Stimulated activated CD4-positive, alpha-beta T cell treated with anti-CD3 and anti-CD28 coated beads, Interleukin-1b, Interleukin-23, amount 100 ng/mL, for 48 hours (primary cell): Measurements from ENCODE around the gene PBX1.

Experiments used
- DNase-seq: peaks from one replicate; pipeline ENCODE4 v3.0.0-alpha.2; 2020

Gene PBX1

DNA sequence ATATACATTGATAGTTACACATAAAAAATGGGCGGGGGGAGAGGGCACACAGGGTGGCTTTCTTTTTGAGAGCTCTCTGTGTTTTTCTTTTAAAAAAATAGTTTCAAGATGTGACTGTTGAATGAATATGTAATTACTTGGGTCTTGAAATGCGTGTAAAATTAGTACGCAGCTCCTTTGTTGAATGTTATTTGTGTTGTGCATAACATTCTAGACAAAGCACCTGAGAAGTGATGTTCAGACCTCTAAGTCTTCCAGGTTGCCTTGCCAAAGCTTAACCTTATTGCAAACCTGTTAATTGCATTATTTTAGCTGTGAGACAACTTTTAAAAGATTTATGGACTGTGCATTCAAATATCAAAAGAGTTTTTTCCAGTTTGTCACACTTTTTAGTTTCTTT lies 5.4 kb downstream of the PBX1 start:
- DNase-seq, result no peak

DNA sequence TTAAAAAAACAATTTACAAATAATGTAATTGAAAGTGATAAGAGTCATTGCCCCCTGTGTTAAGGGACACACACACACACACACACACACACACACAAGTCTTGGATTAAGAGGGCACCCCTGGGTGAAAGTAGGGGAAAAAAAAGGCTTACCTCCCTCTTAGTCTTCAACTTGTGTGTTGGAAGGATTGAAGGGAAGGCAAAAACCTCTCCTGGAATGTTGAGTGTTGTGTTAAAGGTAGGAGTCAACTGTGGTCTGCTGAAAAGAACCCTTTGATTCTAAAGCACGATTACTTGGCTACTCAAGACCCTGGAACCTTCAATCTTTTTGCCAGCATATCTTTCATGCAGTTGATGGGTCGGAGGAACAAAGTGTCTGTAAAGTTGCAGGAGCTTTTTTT lies 6.4 kb downstream of the PBX1 start:
- no peak for DNase-seq

DNA sequence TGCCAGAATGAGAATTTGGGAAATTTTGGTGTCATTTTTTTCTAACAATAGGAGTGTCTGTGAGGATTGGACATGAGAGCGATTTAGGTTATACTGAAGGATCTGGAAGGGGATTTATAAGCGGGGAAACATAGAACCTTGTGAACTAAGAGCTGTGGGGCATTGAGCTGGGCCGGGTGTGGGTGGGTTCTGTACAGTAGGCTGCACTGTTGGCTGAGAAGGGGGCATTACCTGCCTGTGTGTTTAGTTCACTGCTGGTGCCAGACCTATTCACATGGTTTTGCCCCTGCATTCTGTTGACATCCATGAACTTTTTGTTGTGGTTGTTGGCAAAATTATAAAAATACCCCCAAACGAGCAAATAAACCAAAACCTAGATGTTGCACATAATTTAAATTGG lies 8.8 kb downstream of the PBX1 start:
- no peak for DNase-seq

DNA sequence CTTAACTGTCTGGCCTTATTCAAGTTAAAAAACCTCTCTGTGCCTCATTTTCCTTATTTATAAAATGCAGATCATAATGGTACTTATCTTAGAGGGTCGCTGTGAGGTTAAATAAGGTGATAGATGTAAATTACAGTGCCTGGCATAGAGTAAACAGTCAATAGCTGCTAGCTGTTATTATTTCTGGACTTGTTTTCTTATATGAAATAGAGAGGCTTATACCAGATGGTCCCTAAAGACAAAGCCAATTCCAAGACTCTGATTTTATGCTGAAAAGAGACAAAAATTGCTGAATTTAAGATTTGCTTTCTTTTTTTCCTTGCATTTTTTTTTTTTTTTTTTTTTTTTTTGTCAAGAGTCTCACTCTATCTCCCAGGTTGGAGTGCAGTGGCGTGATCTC lies 10.3 kb downstream of the PBX1 start:
- no peak for DNase-seq

DNA sequence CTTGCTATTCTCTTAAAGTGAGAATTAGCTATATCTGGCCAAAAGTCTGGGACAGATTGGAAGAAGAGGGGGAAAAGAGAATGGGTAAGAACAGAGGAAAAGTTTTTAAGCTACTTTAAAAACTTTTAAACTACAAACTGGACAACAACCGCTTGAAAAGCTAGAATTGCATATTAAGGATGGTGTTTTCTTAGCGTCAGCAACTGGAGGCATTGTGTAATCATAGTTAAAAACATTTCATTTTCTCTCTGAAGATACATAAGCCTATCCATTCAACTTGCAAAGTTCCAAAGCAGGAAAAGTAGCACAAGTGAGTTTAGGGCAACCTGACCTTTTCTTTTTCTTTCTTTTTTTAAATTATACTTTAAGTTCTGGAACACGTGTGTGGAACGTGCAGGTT lies 10.9 kb downstream of the PBX1 start:
- DNase-seq, result no peak

DNA sequence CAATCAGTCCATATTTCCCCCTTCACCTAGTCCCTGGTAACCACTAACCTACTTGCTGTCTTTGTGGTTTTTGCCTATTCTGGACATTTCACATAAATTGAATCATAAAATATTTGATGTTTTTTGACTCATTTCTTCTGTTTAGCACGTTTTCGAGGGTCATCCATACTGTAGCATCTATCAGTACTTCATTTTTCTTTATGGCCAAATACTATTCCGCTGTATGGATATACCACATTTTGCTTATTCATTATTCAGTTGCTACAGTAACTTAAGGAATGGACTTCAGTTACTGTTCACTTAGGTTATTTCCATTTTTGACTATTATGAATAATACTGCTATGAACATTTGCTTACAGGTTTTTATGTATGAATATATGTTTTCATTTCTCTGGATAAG lies 12.3 kb downstream of the PBX1 start:
- DNase-seq, result no peak

DNA sequence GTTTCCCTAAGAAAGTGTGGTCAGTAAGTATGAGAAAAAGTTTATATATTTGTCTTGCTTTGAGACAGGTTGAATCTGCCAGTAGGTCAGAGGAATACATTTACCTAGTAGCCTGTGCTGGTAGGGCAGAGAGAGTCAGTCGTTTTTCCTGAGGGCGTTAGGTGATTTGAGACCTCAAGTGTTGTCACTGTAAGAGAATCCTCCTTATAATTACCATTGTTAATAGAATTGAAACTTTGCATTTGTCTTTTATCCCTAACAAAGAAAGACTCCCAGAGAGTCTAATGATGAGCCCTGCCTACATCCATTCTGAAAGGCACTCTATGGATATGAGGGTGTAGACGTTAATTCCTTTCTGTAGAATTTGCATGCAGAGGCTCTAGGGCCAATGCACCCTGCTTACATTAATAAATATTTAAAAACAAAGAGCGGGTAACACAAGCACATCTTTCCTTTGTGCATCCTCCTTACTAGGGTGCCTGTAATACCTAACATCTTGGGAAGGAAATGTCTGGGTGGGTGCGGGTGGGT lies 16.4 kb downstream of the PBX1 start:
- DNase-seq, result no peak

DNA sequence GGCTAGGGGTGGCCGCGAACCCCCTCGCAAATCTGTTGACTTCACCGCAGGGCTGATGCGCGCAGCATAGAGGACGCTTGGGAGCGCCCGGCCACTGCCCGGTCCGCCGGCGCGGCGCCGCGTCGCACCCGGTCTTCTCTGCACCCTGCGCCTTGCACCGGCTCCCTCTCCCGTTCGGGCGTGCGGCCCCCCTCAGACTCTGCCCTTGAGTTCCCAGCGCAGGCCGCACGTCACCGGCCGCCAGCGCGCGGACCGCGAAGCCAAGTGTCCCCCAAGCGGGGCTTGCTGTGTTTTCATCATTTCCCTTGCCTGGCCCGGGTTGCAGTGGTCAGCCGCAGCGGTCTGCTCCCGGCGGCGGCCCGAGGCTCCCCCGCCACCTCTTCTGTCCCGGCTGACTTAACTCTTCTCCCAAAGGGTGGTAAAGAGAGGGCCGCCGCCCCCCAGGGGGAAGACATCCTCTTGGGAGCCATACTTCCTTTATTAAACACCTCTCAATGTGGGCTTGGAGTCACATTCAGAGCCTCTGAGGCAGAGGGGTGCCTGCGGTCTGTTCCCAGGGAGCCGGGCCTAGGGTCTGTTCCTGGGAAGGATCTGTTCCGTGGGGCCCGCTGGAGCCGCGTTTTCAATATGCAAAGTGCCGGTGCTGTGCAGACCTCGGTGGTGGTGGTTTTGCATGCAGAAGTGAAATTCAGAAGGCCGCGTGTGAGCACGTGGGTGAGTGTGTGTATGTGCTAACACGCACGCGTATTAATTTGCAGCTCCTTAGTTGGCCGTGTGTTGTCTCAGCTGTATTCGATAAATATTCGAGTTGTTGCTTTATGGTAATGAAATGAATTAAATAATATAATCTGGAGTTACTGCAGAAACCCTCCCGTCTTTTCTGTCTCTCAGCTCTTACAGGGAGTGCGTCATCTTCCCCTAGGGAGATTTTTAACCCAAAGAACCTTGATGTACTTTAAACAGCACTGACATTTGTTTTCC lies 17.6 kb downstream of the PBX1 start:
- DNase-seq, result no peak

DNA sequence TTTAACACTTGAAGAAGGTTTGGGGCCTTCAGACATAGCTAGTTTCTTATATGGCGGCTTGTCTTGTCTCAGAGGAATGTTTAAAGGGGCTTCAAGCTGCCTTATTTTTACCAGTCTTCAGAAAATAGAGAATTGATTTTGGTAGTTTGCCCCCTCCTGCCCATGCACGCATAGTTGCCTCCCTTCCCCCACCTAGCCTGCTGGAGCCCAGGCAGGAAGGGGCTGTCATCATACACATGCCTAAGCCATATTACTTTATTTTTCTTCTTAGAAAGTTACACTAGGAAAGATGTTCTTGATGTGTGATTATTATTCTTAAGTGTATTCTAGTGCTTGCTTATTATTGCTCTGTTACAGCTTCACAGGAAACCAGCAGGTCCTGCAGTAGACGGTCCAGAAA lies 18.3 kb downstream of the PBX1 start:
- DNase-seq, result no peak

DNA sequence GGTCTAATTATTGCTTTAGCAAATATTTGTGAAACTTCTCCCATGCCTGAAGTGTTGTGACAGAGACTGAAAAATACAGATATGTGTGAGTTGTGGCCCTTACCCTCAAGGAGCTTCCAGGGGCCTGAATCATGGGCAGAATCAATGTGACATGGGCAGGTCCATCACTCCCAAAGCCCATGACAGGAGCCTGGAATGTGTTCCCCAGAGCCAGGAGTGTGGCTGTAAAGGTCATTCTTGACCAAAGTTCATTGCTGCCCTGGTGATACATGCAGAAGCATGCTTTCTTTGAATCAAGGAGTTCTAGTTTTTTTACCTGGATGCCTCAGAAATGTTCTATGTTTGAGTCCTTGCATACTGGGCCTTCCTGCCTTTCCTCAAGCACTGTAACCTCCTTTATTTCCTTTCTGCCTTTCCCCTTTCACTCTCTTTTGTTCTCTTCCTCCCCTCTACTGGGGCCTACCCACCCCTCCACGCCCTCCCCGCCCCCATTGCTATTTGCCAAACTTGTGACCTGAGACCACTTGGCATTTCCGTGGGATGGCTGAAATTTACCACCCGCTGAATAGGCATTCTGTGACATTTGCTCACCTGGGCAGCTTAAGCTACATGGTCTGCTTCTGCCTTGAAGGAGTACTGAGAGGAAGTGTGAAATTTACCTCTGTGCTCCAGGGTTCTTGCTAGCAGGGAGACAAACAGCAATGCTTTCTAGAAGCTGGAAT lies 19.7 kb downstream of the PBX1 start:
- DNase-seq, result no peak

DNA sequence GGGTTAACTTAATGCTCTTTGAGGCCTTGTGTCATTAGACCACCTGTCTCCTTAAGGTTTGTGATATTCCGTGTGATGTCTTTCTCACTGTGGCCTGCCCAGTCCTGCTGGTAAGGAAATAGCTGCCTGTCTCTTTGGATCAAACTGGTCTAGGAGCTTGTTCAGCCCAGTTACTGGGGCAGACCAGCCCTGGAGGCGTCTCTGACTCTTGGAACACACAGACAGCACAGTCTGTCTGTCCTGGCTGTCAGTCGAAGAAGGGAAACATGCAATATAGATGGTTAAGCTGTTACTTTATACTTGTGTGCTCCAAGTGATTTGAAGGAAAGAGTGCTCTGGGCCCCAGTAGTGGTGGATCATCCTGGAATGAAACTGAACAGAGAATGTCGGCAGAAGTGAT lies 20.4 kb downstream of the PBX1 start:
- DNase-seq, result no peak

DNA sequence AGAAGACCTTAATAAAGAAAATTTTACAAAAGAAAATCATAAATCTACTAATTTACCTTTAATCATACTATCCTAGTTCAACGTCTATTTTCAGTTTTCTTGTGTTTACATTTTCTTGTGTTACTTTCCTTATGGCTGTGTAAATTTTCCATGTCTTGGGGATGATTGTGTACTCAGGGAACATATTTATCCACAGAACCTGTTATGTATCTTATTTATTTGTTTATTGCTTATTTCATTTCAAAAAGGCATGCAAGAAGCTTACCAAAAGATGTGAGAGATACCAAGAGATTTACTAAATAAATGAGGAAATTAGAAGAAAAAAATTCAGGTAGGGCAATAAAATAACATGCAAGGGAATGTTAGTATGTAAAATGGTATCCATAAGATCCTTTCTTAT lies 22.8 kb downstream of the PBX1 start:
- DNase-seq, result no peak

DNA sequence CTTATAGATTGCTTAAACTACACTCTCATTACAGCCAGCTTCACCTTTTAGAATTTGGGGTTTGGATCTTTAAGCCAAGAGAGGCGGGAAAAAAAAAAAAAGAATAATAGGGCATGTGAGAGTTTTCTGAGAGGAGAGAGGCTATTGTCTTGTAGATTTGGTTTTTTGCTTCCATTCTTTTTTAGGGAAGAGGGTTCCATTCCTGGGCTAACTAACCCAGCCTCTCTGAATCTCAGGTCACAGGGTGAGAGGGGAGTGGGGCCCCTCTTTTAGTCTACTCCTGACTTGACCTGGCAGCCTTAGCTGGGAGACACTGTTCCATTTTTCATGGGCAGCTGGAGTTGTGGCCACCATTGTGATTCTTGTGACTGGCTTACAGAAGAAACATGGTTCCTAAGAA lies 24.2 kb downstream of the PBX1 start:
- no peak for DNase-seq

DNA sequence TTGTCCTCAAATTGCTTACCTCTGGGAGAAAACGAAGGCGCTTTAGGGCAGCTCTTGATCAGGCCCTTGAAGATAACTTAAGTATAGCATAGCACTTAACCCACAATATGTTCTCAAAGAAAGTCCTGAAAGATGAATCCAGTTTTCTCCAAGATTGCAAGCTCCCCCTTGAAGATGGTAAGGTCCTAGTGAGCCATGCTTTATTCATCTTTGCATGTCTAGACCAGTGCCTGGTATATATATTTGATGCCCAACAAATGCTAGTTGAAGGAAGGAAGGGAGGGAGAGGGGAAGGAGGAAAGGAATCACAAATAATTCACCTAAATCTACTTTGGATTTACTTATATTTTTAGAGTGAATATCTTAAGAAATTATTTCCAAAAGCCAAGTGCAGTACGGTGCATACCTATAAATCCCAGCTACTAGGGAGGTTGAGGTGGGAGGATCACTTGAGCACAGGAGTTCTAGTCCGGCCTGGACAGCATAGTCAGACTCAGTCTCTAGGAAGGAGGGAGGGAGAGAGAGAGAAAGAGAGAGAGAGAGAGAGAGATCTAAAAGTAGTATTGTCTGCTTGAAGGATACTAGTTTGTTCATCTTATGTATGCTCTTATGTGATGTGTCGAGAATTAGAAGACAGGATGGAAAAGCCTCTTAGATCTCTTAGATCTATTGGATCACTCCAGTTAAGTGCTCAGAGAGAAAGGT lies 25.0 kb downstream of the PBX1 start:
- no peak for DNase-seq

DNA sequence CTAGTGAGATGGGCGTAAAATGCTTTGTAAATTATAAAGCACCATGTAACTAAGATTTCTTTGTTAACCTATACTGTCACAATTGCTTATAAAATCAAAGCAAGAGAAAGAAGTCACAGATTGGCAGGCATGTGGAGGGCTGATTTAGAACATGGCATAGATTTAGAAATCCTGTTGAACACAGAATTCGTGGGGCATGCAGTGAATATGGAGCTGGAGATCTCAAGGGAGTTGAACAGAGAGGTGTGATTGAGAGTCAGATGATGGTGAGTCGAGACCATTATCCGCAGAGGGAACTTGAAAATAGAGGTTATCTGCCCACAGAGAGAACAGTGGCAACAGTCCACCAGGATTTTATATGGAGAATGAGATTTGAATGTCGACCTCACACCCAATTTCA lies 27.6 kb downstream of the PBX1 start:
- DNase-seq, result no peak

DNA sequence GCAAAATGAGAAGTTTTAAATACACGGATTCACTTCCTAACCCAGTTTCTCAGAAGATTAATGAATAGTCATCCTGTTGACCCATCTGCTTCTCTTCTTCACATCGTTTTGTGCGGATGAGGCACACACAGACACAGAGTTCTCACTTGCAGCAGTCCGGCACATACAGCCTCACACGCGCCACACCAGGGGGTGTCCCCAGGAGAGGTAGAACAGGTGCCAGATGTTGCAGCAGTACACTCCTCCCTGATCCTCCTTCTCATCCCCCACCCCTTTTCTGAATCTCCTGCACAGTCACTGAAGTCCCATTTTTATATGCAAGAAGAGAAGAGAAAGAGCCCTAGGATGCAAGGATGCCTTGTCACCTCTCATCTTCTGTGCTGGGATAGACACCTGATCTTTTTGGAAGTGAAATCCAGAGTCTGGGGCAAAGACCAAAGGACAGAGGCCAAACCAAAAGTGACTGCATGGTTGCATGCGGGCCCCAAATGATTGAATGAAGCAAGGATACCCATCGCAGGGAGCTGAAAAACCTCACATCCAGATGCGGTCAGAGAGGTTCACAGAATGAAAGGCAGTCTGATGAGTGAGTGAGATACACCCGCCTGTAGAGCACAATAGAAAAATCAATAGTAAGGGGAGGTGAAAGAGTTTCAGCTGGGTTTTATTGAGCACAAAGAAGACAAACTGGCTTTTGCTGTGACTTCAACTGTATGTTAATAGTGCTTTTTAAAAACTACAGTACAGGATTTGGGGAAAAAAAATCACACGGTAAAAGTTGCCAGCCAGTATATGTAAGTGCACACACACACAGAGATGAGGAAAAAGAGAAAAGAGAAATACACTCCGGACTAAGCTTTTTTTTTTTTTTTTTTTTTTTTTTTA lies 28.9 kb downstream of the PBX1 start:
- DNase-seq, result no peak

DNA sequence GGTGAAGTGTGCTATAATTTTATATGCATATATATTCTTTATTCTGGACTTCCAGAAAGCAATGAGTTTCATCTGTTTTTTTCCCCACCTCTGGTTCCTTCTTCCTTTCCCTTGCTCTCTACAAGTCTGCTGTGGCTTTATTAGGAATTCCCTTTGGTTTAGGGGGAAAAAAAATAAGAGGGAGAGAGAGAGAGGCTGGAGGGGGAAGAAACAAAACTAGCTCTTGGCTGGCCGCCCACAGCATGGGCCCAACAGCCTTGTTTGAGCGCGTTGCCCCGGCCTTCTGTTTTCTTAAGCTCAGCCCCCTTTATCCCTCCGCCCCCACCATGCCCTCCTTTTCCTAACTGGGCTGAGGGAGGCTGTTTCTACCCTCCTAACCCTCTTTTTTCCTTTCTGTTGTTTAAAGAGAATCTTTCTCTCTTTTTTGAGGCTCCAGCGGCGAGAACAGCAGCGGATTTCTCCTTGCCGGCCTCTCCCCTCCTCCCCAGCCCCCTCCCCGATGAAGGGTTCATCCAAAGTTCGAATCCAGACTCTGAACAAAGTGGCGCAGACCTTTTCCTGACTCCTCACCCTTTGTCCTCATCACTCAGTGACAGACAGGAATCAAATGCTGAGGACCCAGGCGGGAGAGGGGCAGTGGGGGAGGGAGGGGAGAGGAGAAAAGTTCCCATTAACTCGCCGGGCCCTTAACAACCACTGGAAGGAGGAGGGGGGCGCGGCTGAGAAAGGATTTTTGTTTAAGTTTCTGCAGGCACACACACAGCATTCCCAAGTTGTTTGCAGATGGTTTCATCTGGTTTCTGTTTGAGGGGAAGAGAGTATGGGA lies 29.7 kb downstream of the PBX1 start:
- DNase-seq, result no peak

DNA sequence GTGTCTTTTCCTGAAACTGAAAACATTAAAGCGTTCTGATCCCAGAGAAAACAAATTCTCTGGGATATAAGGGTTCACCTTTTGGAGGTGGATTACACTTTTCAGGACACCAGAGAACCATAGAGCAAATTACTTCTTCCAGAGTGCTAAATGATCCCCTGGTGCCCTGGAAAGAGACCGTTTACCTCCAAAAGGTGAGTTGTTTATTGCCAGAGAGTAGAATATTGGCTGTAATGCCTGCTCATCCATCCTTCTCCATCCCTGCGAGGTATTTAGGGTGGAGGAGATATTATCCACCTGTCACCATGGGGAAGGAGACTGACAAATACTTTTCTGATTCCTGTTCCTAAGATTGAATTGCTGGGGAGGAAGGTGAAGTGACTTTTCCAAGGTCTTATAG lies 30.4 kb downstream of the PBX1 start:
- no peak for DNase-seq

DNA sequence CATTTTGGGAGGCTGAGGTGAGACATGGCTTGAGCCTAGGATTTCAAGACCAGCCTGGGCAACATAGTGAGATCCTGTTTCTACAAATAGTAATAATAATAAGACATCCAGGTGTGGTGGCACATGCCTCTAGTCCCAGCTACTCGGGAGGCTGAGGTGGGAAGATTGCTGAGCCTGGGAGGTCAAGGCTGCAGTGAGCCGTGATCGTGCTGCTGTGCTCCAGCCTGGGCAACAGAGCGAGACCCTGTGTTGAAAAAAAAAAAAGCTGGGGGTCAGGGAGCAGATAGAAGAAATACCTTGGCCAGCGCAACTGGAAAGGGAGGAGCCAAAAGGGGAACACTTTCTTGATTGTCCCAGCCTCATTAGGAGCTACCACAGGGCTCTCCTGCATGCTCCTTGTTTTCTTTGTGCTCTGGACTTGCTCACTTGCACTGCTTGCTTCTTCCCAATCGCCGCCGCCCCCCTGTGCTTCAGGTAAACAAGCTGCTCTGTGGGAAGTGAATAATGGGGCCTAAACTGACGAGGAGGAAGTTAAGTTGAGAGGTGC lies 31.1 kb downstream of the PBX1 start:
- no peak for DNase-seq

DNA sequence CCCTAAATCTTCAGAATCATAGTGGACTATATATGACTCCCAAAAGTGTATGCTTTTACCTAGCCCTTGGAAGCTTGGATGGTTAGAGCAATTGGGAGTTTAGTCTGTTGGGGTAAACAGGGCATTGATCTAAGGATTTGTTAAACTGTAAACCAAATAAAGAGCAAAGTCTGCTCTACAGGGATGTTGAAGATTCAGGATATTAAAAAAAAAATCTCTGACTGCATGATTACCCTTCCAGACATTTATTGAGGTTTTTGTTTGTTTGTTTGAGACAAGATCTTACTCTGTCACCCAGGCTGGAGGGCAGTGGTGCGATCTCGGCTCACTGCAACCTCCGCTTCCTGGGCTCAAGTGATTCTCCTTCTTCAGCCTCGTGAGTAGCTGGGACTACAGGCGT lies 31.6 kb downstream of the PBX1 start:
- DNase-seq, result no peak

DNA sequence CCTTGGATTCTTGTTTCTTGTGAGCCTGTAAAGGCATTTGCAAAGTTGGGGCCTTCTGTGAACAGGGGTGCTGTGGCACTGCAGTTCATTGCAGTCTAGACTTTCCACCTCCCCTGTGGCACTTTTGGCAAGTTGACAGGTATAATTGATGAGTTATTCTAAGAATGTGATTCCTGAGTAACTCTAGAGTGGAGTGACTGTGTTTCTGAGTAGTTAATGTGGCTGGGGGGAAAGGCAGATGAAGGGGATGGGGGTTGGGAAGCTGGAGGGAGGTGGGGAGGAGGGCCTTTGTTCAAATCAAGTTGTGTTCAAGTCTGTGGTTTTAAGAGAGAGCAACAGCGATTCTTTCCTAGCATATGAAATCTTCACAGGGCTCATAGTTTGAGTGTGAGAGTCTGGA lies 32.9 kb downstream of the PBX1 start:
- no peak for DNase-seq
